HG02623 (cell line): ENCODE data around the gene RAI14.

Source experiments
- ATAC-seq: cut with Tn5 transposase; IDR thresholded peaks from one replicate; pipeline ENCODE4 v1.9.1; 2021; ENCODE audit warnings: moderate library complexity; ENCODE audit not compliant: unreplicated experiment

The RAI14 gene

DNA sequence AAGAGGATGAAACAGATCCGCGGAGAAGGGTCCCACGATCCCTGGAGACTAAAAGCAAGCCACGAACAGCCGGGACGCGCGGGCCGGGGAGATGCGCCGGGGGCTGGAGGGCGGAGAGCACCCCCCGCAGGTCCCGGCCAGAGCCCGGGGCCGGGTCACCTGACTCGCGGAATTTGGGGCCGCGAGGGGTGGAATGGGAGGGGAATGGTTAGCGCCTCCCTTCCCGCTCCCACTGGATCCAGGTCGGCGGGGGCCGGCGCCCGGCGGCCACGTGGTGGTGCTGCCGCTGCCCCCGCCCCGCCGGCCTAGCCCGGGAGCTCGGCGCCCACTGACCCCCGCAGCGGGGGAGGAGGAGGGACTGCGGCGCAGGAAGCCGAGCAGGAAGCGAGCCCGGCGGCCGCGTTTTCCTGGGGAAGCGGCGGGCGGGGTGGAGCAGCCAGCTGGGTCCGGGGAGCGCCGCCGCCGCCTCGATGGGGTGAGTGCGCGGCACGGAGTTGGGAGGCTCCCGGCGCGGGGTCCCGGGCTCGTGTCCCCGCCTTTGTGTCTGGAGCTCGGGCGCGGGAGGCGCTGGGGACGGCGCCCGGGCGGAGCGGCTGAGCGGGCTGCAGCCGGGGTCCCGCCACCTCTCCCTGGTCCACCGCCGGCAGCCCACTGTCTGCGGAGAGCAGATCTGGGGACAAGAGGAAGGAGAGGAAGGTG lies at the start of gene RAI14:
RAI14 (plus strand) TSS at position 328 of the 699 bp plus-strand sequence. CDS start 30,592 bp downstream, outside the sequence.
- no peak for ATAC-seq

DNA sequence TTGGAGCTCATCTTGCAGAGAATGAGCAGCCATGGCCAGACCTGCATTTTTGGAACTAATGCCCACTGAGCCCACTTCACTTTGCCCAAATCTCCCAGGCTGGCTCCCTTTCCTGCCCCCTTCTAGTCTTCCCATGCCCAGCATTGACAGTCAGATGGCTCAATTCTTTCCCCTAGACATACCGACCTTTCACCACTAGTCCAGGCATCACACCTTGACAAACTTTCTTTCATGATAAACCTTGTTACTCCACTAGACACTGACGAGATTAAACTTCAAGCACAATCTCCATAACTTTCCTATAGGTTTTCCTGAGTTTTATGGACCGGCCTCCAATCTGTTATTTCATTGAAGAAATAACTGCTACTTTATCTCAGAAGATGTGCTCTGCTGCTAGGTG lies 47.8 kb upstream of the RAI14 start:
- no peak for ATAC-seq

DNA sequence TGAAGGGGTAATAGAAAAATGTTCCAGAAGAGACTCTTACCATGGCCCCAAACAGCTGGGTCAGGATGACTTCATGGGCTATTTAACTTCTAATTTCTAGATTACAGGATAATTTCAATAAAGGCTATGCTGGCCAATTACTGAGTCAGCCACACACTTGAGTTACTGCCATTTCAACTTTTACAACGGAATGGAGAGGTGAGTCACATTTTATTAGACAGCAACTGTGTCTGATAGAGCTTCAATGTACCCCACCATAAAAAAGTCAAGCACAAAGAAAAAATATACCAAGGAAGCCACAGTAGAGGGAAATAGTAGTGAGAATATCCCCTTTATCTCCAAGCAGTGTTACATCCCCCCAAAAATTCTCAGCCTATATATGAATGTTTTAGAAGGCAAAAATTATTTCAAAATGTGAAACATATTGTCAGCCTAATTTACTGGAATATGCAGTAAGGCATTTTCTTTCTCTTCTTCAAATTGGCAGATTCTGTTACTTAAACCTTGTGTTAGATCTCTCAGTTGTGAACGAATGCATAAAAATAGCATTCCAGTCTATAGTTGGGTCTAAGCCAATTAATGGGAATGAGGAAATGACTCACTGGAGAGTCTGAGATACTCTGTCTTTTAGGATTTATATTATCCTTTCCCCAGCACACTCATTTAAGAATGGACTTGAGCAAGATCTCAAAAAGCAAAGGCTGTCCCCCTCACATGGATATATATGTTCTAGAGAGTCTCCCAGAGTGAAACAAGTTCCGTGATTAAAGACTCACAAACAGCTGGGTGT lies 47.1 kb upstream of the RAI14 start:
- ATAC-seq = no peak

DNA sequence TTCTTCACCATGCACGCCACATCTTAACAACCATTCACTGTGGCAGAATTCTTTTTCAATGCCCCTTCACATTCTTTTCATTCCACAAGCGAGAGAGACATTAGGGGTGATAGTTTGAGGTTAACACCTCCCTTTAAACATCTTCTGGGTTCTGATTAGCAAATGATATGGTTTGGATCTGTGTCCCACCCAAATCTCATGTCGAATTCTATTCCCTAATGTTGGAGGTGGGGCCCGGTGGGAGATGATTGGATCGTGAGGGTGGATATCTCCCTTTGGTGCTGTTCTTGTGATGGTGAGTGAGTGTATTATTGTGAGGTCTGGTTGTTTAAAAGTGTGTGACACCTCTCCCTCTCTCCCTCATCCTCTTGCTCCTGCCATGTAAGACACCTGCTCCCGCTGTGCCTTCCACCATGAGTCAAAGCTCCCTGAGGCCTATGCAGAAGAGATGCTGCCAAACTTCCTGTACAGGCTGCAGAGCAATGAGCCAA lies 46.1 kb upstream of the RAI14 start:
- ATAC-seq = no peak

DNA sequence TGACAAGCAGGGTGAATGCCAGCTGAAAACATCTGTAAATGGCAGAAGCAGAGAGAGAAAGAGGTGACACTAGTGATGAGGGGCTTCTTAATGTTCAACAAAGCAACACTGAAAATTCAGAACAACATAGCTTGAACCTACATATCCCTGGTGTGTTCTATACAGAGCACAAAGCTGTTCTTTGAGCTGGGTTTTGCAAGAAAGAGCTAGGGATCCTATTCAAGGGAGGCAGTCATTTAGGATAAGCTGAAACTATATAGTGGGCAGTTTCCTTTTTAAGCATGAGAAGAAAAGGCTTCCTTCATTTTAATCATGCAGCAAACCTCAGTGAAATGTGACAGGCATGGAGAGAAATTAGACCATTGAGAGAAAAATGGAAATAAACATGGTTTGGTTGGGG lies 45.6 kb upstream of the RAI14 start:
- no peak for ATAC-seq

DNA sequence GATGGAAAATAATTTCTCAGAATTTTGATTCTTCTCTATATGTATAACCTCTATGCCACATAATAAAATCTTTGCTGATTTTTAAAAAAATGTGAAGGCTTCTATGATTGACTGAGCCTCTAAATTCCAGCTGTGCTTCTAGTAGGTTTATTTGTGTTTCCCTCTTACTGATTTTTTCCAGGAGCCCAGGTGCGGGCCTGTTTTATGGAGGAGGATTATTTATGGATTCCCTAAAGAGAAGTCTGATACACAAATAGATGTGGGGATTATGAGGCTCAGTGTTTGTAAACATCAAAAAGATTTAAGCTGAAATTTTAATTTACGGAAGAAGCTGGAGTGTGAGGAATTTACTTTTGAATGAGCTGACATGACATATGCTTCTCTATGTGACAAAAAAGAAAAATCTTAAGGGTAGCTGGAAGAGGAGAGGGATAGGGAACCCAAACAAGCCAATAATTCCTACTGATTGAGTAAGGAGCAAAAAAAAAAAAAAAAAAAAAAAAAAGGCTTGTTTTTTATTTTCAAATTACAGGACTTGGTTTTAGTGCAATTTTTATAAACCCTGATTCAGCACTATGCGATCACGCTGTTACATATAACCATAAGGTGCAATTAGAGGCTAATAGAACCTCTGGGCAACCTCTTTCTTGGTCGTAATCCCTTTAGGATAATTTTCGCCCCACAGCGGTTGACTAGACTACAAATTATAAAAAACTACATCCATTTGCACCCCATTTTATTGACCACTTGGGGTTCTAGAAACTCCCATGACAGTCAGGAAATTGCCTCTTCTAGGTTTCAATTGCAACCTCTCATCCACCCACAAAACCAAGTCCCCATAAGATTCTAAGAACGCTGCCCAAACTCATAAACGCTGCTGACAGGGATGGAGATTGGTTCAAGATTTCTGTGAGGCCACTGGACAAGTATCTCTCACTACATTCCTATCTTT lies 44.4 kb upstream of the RAI14 start:
- no peak for ATAC-seq

DNA sequence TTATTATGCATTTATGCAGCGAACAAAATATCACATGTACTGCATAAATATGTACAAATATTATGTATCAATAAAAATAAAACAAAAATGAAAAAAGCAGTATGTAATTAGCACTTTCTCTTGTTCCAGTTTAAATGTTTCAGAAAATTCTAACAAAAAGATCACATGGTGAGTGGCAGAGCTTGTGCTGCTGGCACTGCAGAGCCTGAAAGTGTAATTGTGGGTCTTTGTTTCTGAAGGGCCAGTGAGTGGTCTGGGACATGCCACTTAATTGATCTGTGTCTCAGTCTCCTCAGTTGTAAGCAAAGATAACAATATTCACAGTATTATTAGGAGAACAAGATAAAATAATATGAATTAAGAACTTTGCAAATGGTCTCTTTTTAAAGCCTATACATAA lies 39.5 kb upstream of the RAI14 start:
- no peak for ATAC-seq

DNA sequence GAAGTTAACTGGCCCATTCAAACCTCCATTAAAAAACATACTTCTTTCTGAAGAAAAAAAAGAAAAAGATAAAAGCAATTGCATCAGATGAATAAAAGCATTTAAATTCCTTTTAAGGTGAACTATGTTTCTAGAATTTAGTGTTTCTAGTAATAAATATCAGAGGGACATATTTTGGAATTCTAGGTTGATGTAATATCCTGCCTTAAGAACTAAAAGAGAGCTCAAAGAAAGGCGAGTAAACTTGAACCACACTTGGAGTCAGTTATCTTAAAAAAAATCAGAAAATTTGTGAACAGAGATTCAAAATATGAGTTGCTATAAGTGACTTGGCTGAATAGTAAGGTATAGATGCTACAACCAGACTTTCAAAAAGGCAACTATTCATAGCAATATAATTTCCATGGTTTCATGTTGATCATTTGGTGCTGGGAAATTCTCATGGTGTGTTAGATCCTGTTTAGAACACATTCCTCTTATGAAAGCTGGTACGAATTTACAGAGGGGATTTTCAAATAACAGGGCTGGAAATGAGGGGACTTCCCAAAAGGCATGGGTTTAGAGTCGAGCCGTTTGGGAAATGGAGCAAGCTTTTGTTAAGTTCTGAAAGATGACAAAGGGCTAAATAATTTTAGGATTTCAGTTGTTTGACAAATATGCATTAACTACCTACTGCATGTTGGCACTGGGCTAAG lies 37.6 kb upstream of the RAI14 start:
- ATAC-seq = no peak

DNA sequence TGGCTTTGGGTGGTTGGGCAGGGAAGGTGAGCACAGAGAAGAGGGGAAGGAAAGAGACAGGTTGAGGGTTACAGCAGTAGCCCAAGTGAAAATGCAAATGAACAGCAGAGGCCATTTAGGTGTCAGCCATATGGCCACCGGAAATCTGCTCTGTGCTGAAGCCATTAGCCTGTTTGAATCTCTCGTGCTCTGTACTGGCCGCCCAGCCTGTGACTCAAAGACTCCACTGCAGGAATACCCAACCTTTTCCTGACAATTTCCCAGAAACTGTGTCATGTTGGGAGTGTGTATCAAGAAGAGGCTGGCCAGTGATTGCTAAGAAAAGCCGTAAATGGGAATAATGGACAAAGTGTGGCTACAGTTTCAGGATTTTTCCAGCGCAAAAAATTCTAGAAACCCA lies 35.9 kb upstream of the RAI14 start:
- no peak for ATAC-seq

DNA sequence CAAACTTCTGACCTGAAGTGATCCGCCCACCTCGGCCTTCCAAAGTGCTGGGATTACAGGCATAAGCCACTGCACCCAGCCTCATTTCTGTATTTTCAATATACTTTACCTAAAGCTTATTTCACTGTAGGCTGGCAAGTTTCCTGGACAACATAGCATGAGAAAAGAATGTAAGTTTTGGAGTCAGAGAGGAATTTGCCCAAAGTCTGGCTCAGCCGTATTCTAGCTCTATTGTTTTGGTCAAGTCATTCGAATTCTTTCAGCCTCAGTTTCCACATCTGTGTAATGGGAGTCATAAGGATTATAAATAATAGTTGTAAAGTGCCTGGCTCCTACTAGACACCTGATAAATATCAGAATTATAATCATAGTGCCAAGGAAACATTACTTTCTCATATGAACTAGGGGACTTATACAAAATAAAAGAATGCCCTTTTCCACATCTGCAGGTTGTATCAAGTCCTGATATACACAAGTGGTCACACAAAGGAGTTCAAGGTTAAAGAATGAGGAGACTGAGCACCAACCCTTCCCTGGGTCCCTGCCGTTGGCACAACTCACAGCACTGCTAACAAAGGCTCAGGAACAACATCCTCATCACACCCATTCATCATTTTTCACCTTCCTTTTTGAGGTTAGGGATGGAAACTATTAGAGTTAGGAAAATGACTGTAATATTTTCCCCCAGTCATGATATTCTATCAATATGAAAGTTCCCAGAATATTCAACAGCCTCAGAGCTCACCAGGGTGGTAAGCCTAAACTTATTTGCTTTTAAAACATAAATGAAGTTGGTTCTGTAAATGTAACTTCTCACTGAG lies 34.6 kb upstream of the RAI14 start:
- no peak for ATAC-seq

DNA sequence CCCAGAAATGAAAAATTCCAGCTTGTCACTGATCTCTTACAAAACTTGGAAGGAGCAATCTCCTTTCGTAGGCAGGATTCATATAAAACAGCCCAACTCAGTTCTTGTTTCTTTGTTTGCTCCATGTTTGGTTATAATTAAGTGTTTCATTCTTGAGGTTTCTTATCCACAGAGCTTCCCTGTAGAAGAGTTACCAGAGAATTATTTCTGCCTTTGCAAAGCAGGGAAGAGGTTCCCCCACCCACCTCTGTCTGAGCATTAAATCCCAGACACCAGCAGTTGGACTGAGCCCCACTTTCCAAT lies 34.1 kb upstream of the RAI14 start:
- ATAC-seq = no peak

DNA sequence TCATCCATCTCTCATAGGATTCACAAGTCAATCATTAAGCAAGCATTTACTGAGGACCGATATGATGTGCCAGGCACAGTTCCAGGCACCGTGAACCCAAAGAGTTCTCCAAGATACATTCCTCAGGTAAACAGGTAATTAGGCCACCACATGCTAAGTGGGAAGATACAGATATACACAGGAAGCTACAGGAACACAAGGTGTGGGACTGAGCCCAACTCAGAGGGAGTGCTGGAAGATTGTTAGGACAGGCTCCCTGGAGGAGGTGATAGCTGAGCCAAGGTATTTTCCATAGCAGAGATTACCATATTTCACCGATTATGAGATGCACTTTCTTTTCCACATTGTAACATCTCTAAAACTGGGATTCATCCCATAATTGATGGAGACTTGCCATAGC lies 31.4 kb upstream of the RAI14 start:
- ATAC-seq = no peak

DNA sequence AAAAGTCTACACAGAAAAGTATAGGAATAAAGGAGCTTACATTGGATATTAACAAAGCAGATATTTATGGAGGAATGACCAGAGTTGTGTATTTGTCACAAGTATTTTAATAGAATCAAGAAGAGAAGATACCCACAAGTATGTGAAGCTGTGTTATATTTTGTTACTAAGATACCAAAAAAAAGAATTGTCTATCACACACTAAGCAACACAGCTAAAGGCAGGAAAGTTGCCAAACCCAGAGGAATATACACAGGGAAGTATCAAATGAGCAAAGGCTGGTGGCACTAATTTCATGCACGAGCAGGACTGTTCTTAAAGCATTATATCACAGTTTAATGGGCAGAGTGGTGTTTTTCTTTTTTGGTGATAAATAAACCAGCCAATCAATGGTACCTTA lies 30.9 kb upstream of the RAI14 start:
- ATAC-seq = no peak

DNA sequence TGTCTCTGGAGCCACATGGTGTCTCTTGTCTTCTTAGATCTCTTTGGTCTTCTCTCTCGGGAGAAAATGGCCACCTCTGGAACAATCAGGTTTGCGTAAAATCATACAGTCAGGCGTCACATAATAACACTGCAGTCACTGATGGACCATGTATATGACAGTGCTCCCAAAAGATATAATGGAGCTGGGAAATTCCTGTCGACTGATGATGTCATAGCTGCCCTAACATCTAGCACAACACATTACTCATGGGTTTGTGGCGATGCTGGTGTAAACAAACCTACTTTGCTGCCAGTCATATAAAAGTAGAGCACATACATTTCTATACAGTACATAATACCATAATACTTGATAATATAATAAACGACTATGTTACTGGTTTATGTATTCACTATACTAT lies 30.1 kb upstream of the RAI14 start:
- ATAC-seq = no peak

DNA sequence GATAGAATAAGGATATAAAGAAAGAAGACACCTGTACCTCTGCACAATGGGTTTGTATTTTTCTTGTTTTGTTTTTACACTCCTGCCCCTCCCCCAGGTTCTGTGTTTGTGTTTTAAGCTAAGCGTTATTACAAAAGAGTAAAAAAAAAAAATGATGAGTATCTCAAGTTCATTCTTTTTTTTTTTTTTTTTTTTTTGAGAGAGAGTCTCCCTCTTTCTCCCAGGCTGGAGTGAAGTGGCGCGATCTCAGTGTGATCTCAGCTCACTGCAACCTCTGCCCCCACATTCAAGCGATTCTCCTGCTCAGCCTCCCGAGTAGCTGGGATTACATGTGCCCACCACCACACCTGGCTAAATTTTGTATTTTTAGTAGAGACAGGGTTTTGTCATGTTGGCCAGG lies 29.4 kb upstream of the RAI14 start:
- no peak for ATAC-seq

DNA sequence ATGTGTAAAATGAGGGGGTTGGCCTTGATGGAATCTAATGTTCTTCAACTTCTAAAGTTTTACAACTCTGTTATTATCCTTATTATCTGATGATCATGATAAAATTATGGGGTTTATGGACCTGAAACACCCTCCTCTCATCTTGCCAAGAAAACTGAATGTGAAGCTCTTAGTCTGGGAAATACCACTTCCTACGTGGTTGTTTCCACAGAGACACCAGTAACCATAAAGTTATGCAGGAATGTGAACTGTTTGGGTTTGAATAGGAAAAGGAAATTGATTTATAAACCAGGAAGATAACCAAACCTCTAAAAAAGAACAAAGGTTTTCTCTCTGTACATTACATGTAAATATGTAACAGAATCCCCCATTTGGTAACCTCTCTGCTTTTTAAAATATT lies 28.3 kb upstream of the RAI14 start:
- no peak for ATAC-seq

DNA sequence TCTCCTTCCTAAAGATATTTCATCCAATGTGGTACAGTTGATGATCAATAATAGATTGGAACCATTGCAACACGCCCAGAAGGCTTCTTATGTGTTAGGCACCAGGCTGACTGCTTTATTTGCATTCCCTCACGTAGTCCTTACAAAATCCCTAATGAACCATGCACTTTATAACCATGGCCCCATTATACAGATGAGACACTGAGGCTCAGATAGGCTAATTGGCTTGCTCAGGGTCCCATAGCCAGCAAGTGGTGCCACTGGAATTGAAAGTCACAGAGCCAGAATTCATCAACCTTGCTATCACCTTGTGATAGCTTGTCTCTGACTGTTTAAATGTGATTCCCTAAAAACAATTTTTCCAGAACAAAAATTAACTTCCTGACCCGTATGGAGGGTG lies 27.8 kb upstream of the RAI14 start:
- ATAC-seq = no peak

DNA sequence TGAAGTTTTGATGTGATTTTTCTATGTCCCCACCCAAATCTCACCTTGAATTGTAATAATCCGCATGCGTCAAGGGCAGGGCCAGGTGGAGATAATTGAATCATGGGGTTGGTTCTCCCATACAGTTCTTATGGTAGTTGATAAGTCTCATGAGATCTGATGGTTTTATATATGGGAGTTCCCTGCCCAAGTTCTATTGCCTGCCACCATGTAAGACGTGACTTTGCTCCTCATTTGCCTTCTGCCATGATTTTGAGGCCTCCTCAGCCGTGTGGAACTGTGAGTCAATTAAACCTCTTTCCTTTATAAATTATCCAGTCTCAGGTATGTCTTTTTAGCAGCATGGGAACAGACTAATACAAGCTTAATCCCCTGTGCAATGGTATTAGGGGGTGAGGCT lies 25.5 kb upstream of the RAI14 start:
- no peak for ATAC-seq

DNA sequence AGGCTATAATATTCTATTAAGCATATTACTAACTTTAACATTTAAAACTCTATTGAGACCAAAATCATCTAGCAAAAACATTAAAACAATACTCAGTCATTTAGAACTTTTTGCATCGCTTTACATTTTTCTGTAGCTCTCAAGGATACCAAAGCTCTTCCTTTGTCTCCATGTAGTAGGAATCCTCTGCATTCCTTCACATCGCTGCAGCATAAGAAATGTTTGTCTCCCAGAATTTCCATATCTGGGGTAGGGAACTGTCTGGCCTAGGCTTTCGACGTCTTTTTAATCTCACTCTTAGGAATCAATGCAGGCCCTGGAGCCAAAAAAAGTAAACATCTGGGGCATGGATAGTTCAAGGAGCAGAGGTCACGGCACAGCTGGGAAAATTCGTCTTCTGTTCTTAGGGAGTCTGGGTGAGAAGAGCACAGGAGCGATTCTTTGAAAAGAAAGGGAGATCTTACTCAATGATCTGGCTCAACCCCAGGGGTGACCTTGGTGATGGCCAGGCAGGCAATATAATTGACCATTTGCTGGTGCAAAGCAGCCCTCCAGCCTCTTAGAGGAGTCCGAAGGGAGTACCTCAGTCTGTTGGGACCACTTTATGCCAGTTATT lies 23.2 kb upstream of the RAI14 start:
- ATAC-seq = no peak
